Smooth muscle cell (in vitro differentiated cells): ENCODE data around the gene FAM221A. TPM values are rescaled to one million over a fixed set of nuclear protein-coding genes. Genes with fewer than 3 reads are reported as not detected.
"Not testable (repeated sequence)": the region's sequence is repeated elsewhere in the genome, so short reads cannot be mapped to it uniquely, and the experiment has no call there.

Experiments used
- DNase-seq: peaks from one replicate; lab custom pipeline; 2025; ENCODE audit not compliant: unreplicated experiment; lab: John Stamatoyannopoulos, UW
- H2AFZ ChIP-seq: fragments of 200-600 bp; sonication (generic); 2 replicates; pipeline ENCODE4 v1.6.0; 2016; ENCODE audit warnings: antibody characterized with exemption, low read depth, mild to moderate bottlenecking
- H3F3A ChIP-seq: fragments of 200-600 bp; sonication (generic); 2 replicates; pipeline ENCODE4 v1.6.0; 2017; ENCODE audit warnings: antibody characterized with exemption, low read depth
- H3K27ac ChIP-seq: fragments of 200-600 bp; sonication (generic); 2 replicates; pipeline ENCODE4 v1.5.1; 2016; ENCODE audit warnings: low read depth, mild to moderate bottlenecking
- H3K27me3 ChIP-seq: fragments of 200-600 bp; sonication (generic); 2 replicates; pipeline ENCODE4 v1.6.1; 2016; ENCODE audit warnings: low read depth, mild to moderate bottlenecking
- H3K36me3 ChIP-seq: fragments of 200-600 bp; sonication (generic); 2 replicates; pipeline ENCODE4 v1.5.1; 2016; ENCODE audit warnings: low read depth
- H3K4me1 ChIP-seq: fragments of 200-600 bp; sonication (generic); 2 replicates; pipeline ENCODE4 v1.5.1; 2016; ENCODE audit warnings: low read depth
- H3K4me2 ChIP-seq: fragments of 200-600 bp; sonication (generic); 2 replicates; pipeline ENCODE4 v1.6.0; 2016; ENCODE audit warnings: mild to moderate bottlenecking
- H3K4me3 ChIP-seq: fragments of 200-600 bp; sonication (generic); 2 replicates; pipeline ENCODE4 v1.5.1; 2016; ENCODE audit warnings: mild to moderate bottlenecking
- H3K79me2 ChIP-seq: fragments of 200-600 bp; sonication (generic); 2 replicates; pipeline ENCODE4 v1.6.0; 2016; ENCODE audit warnings: low read depth, mild to moderate bottlenecking
- H3K9ac ChIP-seq: fragments of 200-600 bp; sonication (generic); 2 replicates; pipeline ENCODE4 v1.6.0; 2016; ENCODE audit warnings: low read depth
- H3K9me3 ChIP-seq: fragments of 200-600 bp; sonication (generic); replicated peaks from 2 replicates; pipeline ENCODE4 v1.5.1; 2016; ENCODE audit warnings: low read depth
- H4K20me1 ChIP-seq: fragments of 200-600 bp; sonication (generic); 2 replicates; pipeline ENCODE4 v1.6.0; 2016; ENCODE audit warnings: low read depth
- CTCF ChIP-seq: fragments of 200-600 bp; sonication (generic); IDR thresholded peaks from 2 replicates; pipeline ENCODE4 v1.5.1; 2017; ENCODE audit warnings: borderline replicate concordance, mild to moderate bottlenecking, antibody characterized with exemption; ENCODE audit not compliant: insufficient read depth, poor library complexity, severe bottlenecking
- WGBS: methylation state at CpG from one replicate; pipeline ENCODE4 v1.1.7; 2016; ENCODE audit warnings: low lambda C conversion rate; 5-methylcytosine and 5-hydroxymethylcytosine counted together
- polyA plus RNA-seq: library from polyadenylated mRNA; unstranded; fragments of >200 nt; fragmentation: Nextera tagmentation; extraction: Ambion mirVana; gene quantifications from 2 replicates; pipeline ENCODE4 v1.2.1, GENCODE V29; 2016
- total RNA-seq: library from RNA; depleted of rRNA; stranded (reverse); fragments of >200 nt; gene quantifications from 2 replicates; pipeline ENCODE4 v1.2.3, GENCODE V29; 2014

Gene FAM221A
- total and polyA plus RNA-seq, 2 experiments from 2014 or later: 0.78 to 3.0 TPM

GRCh38 chr7:23672033-23672432, 8.0 kb upstream of the FAM221A start:
- TF ChIP-seq CTCF: no peak
- 71% methylated on average over 3 of the region's 3 CpGs for WGBS
- no peaks in the 10 kb centered on the region for H3K36me3 ChIP-seq

GRCh38 chr7:23680414-23681405, 711 bp downstream of the FAM221A start:
- no peaks in the 10 kb centered on the region for H3K27me3 ChIP-seq
- peak overlapping the region; percentile 94 for H3K4me2 ChIP-seq
- no peak overlapping the region for H3K27ac ChIP-seq
- WGBS: 9% methylated on average over 41 of the region's 42 CpGs
- no peak overlapping the region for H3K9ac ChIP-seq
- H3K4me3 ChIP-seq: peak overlapping the region; percentile 62
- H4K20me1 ChIP-seq: no peaks in the 10 kb centered on the region
- no peaks in the 10 kb centered on the region for H3F3A ChIP-seq
- no peaks in the 10 kb centered on the region for H3K36me3 ChIP-seq
- no peak for DNase-seq
- no peaks in the 10 kb centered on the region for H3K4me1 ChIP-seq
- TF ChIP-seq CTCF: no peak
- peak overlapping the region; percentile 84 for H2AFZ ChIP-seq
- H3K9me3 ChIP-seq: no peaks in the 10 kb centered on the region
- H3K79me2 ChIP-seq: no peaks in the 10 kb centered on the region

More at GRCh38 chr7:23672033-23672432, 8.0 kb upstream of the FAM221A start:
- DNase-seq: no peak
- no peaks in the 10 kb centered on the region for H4K20me1 ChIP-seq
- H3K27me3 ChIP-seq: no peaks in the 10 kb centered on the region
- no peaks in the 10 kb centered on the region for H3K79me2 ChIP-seq
- H3K27ac ChIP-seq: no peak overlapping the region
- H3K4me2 ChIP-seq: no peak overlapping the region
- H3K9me3 ChIP-seq: no peaks in the 10 kb centered on the region
- no peak overlapping the region for H3K4me3 ChIP-seq
- no peak overlapping the region for H2AFZ ChIP-seq
- no peaks in the 10 kb centered on the region for H3K4me1 ChIP-seq
- H3K9ac ChIP-seq: no peak overlapping the region
- no peaks in the 10 kb centered on the region for H3F3A ChIP-seq

GRCh38 chr7:23684041-23684440, 4.0 kb downstream of the FAM221A start:
- H3K4me1 ChIP-seq, H2AFZ ChIP-seq, H3K4me2 ChIP-seq, H3K79me2 ChIP-seq, H3K9me3 ChIP-seq, DNase-seq, H3K27ac ChIP-seq, H3K4me3 ChIP-seq, H4K20me1 ChIP-seq, H3K36me3 ChIP-seq, H3K27me3 ChIP-seq, H3K9ac ChIP-seq, H3F3A ChIP-seq: not testable (repeated sequence)
- WGBS: 71% methylated on average over 6 of the region's 6 CpGs

- Histone ChIP-seq H4K20me1 (no peaks in the 10 kb centered on the region), H3K79me2 (no peaks in the 10 kb centered on the region), H3K27me3 (no peaks in the 10 kb centered on the region), H3K36me3 (no peaks in the 10 kb centered on the region), H3K4me2 (no peak overlapping the region), H3K4me1 (no peaks in the 10 kb centered on the region), H3K9ac (no peak overlapping the region), H3K4me3 (no peak overlapping the region), H3K9me3 (no peaks in the 10 kb centered on the region), H3F3A (no peaks in the 10 kb centered on the region), H2AFZ (no peak overlapping the region), H3K27ac (no peak overlapping the region)
- DNase-seq: no peak
- 88% methylated on average over 3 of the region's 3 CpGs for WGBS
- TF ChIP-seq CTCF: no peak
Observed at GRCh38 chr7:23685731-23686130, 5.7 kb downstream of the FAM221A start.
